Panc1 (cell line): ENCODE data around the gene ALKBH2.

Experiments used
- CTCF ChIP-seq: fragments of 450-650 bp; IDR thresholded peaks from 2 replicates; pipeline ENCODE4 v1.5.1; 2017; ENCODE audit warnings: mild to moderate bottlenecking
- POLR2AphosphoS5 ChIP-seq: IDR thresholded peaks from 2 replicates; pipeline ENCODE4 v1.6.1; 2012; ENCODE audit warnings: mild to moderate bottlenecking, low read depth, low read length, moderate library complexity
- TF ChIP-seq, protein P1 (sequence below), 2 experiments: IDR thresholded peaks; 2 replicates each; pipeline ENCODE4 v1.6.1; 2011 to 2012; ENCODE audit warnings: low read depth in 2 of 2, control low read depth in 1 of 2, low read length in 1 of 2, mild to moderate bottlenecking in 1 of 2, moderate library complexity in 1 of 2; ENCODE audit not compliant: insufficient read depth in 1 of 2

- TF ChIP-seq POLR2AphosphoS5 (no peak), CTCF (no peak)
- TF ChIP-seq, protein P1, sequence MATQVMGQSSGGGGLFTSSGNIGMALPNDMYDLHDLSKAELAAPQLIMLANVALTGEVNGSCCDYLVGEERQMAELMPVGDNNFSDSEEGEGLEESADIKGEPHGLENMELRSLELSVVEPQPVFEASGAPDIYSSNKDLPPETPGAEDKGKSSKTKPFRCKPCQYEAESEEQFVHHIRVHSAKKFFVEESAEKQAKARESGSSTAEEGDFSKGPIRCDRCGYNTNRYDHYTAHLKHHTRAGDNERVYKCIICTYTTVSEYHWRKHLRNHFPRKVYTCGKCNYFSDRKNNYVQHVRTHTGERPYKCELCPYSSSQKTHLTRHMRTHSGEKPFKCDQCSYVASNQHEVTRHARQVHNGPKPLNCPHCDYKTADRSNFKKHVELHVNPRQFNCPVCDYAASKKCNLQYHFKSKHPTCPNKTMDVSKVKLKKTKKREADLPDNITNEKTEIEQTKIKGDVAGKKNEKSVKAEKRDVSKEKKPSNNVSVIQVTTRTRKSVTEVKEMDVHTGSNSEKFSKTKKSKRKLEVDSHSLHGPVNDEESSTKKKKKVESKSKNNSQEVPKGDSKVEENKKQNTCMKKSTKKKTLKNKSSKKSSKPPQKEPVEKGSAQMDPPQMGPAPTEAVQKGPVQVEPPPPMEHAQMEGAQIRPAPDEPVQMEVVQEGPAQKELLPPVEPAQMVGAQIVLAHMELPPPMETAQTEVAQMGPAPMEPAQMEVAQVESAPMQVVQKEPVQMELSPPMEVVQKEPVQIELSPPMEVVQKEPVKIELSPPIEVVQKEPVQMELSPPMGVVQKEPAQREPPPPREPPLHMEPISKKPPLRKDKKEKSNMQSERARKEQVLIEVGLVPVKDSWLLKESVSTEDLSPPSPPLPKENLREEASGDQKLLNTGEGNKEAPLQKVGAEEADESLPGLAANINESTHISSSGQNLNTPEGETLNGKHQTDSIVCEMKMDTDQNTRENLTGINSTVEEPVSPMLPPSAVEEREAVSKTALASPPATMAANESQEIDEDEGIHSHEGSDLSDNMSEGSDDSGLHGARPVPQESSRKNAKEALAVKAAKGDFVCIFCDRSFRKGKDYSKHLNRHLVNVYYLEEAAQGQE (IDR thresholded peaks at IDR 0.05; ENCODE audit: insufficient read depth in 1 of 2, low read depth in 2 of 2, low read length in 1 of 2) = no peak
Observed at GRCh38 chr12:109113661-109114321, 20.5 kb upstream of the ALKBH2 start.
